CD4-positive, alpha-beta T cell treated with Interleukin-17A for 4 hours (primary cell): ENCODE data around the gene LRRC46.

Experiments used
- DNase-seq: peaks from one replicate; pipeline ENCODE4 v3.0.0-alpha.2; 2020; ENCODE audit warnings: mixed read lengths

LRRC46 gene

DNA sequence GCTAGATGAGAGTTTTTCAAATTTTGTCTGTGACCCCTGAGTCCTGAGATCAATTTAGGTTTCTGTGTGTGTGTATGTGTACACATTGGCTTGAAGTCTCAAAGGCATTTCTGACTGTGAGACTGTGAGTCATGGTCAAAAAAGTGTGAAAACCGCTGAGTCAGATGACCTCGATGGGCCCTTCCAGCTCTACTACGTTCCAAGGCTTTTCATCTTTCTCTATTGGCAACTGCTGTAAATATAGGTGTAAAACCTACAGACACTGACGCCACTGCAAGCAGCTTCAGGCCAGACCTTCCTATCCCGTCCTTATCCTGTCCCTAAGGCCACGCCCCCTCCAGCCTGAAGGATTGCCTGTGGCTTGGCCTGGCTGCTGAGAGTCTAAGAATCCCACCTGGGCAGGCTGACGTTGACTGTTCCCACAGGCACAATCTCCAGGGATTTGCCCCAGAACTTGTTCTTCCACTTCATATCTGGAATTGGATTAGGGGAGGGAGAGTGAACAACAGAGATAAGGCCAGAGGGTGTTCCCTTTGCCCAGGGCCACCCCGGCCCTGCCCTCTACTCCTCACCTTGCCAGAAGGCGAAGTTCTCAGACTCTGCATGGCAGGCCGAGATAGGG is 21.2 kb upstream of the LRRC46 start:
- peak; percentile 12 for DNase-seq

DNA sequence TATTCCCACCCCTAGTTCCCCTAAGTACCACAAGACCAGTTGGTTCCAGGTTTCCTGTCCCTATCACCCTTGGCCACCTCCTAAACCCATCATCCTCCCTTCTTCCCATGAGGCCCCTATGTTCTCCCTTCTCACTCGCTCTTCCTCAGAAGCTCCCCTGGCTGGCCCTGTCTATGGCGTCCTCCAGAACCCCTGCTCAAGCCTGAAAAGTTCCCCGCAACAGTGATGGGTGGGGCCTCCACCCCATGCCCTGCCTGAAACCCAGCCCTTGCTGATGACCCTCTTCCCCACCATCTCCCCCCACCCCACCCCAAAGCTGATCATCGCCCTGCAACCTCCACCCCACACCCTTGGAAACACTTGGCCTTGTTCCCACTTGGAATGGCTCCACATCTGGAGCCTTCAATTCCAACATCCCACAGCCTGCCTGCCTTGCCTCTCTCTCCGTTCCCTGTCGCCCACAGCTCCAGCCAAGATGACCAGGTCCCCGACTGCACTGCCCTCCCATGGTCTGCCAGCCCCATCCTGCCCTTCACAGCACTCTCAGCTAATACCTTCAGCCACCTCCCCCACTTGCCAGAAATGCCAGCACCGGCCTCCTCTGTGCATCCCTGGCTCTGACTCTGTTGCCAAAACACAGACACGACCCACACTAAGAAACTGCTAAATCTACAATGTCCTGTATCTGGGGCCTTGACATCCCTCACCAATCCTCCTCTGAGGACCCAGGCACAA is 20.4 kb upstream of the LRRC46 start:
- no peak for DNase-seq

- DNase-seq = no peak
These were observed 19.8 kb upstream of the LRRC46 start for GRCh38 chr17:47811709-47812108.

DNA sequence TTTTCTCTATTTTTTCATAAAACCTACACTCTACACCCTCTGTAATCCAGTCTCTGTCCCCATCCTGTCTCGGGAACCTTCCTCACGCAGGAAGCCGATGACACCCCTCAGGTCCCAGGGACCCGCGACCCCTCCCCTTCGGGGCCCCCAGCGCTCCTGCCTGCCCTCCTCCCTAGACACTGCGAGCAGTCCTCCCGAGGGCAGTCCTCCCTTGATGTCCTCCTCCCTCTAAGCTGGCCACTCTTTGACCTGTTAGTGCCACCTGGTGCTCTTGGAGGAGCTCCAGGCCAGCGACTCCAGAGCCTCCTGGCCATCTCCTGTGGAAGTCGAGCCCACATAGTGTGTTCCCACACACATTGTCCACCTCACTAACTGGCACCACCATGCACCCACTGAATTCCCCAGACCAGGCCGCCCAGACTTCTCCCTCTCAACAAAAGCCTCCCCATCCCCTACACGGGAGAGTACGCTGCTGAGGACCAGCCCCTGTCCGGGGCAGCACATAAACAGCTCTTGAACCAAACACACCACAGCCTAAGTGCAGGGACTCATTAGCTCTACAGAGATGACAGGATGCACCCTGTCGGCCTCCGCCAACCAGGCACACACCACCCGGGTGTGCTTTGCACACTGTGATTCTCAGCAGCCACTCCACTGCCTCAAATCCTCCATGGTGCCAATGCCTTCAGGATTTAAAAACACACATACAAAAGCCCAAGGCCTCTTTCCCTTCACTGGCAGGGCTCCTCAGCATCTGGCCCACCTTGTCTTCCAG is 19.1 kb upstream of the LRRC46 start:
- no peak for DNase-seq

DNA sequence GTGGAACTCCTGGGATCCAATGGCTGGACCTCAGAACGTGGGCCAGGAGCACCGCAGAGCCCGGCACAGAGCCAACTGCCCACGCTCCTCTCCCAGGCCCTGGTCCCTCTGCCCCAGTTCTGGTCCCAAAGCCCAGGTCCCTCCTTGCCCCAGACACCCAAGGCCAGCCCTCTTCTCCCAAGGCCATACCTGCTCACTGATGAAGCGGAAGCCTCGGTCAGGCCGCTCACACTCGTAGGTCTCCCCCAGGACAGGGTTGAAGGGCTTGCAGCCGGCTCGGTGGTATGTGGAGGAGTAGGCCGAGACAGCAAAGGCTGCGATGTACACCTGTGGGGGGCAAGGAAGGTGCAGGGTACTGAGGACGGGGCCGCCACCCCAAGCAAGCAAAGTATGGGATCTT is 18.4 kb upstream of the LRRC46 start:
- DNase-seq = no peak

GRCh38 chr17:47813512-47814031 is 17.9 kb upstream of the LRRC46 start:
- no peak for DNase-seq

GRCh38 chr17:47815106-47815918 is 16.2 kb upstream of the LRRC46 start:
- DNase-seq = no peak

DNA sequence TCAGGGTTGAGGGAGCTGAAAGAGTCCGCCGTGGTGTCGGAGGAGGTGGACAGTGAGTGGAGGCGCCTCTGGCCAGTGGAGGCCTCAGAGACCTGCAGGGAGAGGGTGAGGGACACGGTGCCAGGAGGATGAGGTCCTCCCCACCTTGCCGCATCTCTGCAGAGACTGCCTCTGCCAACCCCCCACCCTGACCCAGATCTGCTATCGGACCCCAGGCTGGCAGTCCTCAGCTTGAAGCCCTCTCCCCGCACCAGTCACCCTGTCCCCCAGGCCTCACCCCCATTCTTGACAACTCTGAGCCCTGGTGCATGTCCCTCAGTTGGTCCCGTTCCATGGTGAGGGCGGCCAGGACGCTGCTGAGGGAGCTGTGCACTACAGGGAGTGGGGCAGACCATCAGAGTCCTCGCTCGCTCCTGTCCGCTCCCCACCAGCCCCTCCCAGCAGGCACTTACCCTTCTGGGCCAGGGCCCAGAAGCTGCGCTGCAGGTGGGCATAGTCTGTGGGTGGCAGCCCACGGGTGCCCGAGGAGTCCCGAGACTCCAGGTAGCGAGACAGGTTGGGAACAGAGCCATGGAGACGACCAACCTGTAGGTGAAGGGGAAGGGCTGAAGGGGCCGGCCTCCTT is 15.2 kb upstream of the LRRC46 start:
- DNase-seq = no peak

DNA sequence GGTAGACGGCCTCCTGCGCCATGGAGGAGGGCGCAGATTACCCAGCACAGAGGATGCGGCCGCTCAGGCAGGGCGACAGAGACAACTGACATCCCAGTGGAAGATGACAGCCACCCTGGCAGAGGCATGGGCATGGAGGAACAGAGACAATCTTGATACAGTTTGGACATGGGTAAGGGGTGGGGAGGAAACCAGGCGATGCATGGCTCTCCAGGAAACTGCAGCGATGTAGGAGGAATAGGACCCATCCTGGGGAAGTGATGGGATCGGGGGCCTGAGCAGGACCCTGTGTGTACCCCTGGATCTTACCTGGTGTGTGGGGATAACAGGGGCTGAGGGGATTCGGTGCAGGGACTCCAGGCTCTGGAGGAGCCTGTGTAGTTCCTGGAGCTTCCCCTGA is 14.5 kb upstream of the LRRC46 start:
- no peak for DNase-seq

DNA sequence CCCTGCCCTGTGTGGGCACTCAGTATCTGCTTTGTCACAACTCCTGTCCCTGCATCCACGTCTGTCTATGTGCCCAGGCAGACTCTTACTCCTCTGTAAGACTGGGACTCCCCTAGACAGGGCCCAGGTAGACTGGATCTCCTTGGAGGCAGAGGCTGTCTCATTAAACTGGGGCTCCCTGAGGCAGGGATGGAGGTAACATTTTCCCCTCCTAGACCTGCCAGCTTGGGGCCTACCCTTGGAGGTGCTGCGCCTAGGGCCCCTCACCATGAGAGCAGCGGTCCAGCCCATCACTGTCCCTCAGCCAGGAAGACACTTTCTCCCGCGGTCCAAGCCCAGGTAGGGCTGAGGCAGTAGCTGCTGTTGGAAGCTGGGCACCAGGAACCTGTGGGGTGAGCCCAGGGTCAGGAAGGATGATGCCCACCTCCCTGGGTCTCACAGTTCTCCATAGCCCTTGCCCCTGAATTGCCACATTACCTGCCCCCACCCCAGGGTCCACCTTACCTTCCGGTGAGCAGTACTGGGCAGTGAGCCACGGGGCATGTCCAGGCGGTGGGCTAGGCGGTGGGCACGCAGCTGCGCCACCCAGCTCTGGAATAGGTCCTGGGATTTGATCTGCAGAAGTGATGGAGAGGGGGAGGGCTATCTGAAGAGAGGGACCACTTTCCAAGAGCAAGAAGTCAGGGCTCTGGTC is 13.3 kb upstream of the LRRC46 start:
- no peak for DNase-seq

DNA sequence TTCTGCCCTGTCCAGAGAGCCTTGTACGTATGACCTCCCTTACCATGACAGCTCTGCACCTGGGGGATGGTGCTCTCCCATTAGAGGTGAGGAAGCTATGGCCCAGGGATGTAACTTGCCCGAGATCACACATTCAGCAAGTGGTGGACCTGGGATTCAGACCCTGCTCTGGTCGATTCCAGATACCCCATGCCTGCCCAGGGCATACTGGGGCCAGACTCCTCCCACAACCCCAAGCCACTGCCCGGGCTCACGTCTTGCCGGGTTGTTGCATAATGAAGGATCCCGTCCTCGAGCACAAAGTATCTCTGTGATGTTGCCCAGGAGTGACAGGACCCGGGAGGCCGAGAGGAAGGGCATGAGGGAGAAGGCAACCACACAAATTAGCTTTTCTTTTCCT is 12.0 kb upstream of the LRRC46 start:
- no peak for DNase-seq

DNA sequence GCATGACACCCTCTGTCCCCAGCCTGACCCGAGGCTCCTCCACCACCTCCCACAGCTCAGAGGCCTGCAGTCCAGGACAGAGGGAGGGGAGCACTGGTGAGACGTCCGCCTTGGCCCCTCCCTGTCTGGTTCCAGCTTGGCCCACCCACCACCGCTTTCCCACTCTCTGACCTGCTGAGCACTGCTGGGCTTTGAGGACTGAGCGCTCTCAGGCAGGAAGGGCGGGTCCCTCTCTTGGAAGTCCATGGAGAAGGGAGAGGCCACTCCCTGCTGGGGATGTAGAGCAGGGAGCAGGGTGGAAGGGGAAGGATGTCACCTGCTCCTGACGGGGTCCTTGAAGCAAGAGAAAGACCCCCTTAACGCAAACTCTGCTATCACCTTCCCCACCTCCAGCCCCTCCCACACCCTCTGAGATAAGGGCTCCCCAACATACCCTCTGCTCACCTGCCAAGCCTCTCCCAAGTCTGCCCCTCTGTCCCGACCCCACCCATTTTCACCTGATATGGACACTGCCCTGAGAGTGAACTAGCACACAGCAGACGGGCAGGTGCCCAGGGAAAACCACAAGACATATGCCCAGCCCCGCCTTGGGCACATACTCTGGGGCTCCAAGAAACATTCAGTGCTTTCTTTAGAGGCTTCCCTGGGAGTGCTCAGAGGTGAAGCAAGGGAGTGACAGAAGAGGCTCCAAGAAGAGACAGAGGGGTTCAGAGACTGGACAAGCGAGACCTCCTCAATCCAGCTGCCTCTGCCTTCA is 11.3 kb upstream of the LRRC46 start:
- DNase-seq = no peak

DNA sequence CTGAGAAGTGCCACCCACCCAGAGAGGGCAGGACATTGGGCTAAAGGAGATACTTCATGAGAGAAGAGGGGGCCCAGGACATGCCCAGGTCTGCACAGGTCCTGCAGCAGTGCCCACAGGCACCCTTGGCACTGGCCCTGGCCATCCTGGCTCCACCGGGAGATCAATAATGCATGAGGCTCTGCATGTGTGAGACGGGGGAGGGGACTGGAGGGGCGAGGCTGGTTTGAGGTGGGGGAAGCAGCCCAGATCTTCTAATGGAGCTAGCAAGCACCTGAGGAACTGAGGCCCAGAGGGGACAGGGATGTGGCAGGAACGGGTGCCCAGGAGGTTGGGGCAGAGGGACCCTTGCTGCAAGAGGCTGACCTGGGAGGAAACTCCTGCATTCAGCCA is 10.4 kb upstream of the LRRC46 start:
- DNase-seq = no peak

DNA sequence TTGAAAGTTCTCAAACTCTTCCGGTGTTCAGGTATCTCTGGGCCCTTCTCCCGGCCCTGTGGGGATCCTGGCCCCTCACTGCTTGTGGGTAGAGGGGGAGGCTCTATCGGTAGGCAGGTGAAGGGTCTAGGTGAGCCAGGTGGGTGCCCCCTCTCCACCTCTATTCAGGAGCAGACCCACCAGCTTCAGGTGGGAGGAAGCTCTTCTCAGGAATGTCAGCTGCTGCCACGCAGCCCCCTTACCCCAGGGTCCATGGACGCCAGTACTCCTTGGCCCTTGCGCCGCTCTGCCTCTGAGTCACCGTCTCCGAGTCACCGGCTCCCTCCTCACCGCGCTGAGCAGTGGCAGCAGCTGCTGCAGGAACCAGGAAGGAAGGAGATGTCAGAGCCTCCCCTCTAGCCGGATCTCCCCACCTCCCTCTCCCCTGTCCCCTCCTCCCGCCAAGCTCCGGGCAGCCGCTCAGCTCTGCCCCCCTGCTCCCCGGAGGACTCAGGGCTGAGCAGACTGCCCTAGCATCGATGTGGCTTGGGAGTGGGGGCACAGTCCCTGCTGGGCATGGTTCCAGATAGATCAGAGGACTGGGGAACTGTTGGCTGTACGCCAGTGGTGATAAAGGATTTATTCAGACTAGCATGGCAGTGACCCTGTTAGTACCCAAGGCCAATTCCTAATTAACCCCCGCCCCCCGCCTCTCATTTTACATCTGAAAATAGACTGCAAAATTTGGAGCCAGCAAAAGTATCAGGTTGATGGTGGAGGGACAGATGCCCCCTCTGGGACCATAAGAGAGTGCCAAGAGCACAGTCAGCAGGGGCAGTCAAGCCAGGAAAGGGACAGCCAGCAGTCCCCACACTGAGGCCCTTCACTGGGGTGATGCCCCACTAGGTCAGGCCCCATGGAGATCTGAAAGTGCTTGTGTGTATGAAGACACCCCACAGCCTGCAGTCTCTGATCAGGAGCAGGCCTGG is 9.8 kb upstream of the LRRC46 start, which contains the start of gene OSBPL7:
OSBPL7 (minus strand) TSS at position 371 of the 968 bp plus-strand sequence. CDS start 1,516 bp downstream, outside the sequence.
- peak; percentile 89 for DNase-seq

DNA sequence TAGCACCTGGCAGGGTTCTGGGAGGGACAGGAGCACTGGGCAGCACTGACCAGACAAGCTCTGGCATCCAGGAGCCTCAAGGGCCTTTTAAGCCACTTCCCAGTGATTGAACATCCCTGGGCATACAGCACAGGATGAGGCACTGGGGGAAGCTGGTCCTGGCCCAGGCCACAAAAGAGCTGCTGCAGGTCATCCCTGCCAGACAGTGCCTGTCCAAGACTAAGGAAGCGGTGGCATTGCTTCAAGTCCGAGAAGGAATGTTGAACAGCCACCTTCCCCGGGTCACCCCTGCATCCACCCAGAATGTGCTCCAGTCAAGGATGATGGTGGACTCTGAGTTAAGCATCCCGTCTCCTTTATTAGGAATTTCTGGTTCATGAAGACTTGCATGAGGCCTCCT is 8.7 kb upstream of the LRRC46 start:
- DNase-seq = no peak

DNA sequence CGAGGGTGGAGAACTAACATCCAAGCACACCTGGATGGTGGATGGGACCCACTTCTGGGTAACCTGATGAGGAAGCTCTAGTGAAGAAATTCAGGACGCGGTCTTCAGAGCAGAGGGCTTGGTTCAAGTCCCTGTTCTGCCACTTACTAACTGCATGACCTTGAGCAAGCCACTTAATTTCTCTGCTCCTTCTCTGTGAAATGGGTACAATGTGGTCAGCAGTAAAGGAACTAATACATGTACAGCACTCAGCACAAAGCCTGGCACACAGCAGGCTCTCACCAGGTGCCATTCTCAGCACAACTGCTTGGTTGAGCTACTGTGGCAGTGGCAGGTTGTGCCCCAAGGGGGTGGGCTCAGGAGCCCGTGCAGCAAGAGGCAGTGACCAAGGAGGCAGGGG is 8.0 kb upstream of the LRRC46 start:
- no peak for DNase-seq

GRCh38 chr17:47829870-47830269 is 1.6 kb upstream of the LRRC46 start:
- peak; percentile 44 for DNase-seq

DNA sequence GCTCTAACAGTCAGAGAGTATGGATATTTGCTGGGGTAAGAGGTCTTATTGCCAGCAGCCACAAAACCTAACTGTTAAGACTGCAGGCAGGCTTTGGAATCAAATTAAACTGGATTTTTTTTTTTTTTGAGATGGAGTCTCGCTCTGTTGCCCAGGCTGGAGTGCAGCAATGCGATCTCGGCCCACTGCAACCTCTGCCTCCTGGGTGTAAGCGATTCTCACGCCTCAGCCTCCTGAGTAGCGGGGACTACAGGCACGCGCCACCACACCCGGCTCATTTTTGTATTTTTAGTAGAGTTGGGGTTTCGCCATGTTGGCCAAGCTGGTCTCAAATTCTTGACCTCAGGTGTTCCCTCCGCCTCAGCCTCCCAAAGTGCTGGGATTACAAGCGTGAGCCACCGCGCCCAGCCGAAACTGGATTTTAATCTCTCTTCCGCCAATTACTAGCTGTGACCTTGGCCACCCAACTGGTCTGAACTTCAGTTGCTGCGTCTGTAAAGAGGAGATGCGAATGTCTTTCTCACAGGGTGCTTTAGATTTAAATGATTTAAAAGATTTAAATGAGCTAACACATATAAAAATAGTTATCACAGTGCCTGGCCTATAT is 971 bp upstream of the LRRC46 start:
- DNase-seq = no peak

- no peak for DNase-seq
These were observed 461 bp downstream of the LRRC46 start for GRCh38 chr17:47831934-47832327.
